HepG2 (cell line): Measurements from ENCODE around the gene PRM3. TPM values are rescaled to one million over a fixed set of nuclear protein-coding genes. Genes with fewer than 3 reads are reported as not detected.
A peak's percentile ranks its signal among the peaks of the same experiment; 100 is the strongest.

Experiments
- CBX2 ChIP-seq, 2 experiments: fragments of 200-600 bp in 1 of 2; sonication (generic); formaldehyde crosslinking in 1 of 2; IDR thresholded peaks; 2 replicates each; pipeline versions ENCODE4 v1.7.0 to v1.8.1; 2018 to 2022; ENCODE audit warnings: low read depth in 2 of 2, low read length in 1 of 2, mild to moderate bottlenecking in 1 of 2, missing genetic modification reagents in 1 of 2
- DMTF1 ChIP-seq: sonication (generic); formaldehyde crosslinking; IDR thresholded peaks from 2 replicates; pipeline ENCODE4 v1.4.0; 2020; ENCODE audit warnings: mild to moderate bottlenecking, missing genetic modification reagents
- FOXK2 ChIP-seq: fragments of 450-650 bp; IDR thresholded peaks from 2 replicates; pipeline ENCODE4 v1.6.1; 2016
- GZF1 ChIP-seq: sonication (generic); formaldehyde crosslinking; IDR thresholded peaks from 2 replicates; pipeline ENCODE4 v1.5.1; 2020; ENCODE audit warnings: mild to moderate bottlenecking, missing genetic modification reagents
- HDAC6 ChIP-seq: fragments of 200-600 bp; sonication (generic); IDR thresholded peaks from 2 replicates; pipeline ENCODE4 v1.7.0; 2017; ENCODE audit warnings: mild to moderate bottlenecking, antibody characterized with exemption, low read length, low read depth
- HES4 ChIP-seq: sonication (generic); formaldehyde crosslinking; IDR thresholded peaks from 2 replicates; pipeline ENCODE4 v1.9.0; 2021; ENCODE audit warnings: mild to moderate bottlenecking, missing genetic modification reagents, borderline replicate concordance
- RNF2 ChIP-seq: fragments of 450-650 bp; conservative IDR thresholded peaks from 2 replicates; pipeline ENCODE4 v1.6.1; 2016; ENCODE audit warnings: low read depth
- RXRA ChIP-seq: sonication (generic); formaldehyde crosslinking; IDR thresholded peaks from 2 replicates; pipeline ENCODE4 v1.5.1; 2020; ENCODE audit warnings: missing genetic modification reagents
- TBX3 ChIP-seq: fragments of 450-650 bp; IDR thresholded peaks from 2 replicates; pipeline ENCODE4 v1.6.1; 2017; ENCODE audit warnings: antibody characterized with exemption, mild to moderate bottlenecking, inconsistent platforms, borderline replicate concordance
- ZBTB33 ChIP-seq: sonication (generic); formaldehyde crosslinking; IDR thresholded peaks from 2 replicates; pipeline ENCODE4 v1.4.0; 2020; ENCODE audit warnings: missing genetic modification reagents
- ZFP36 ChIP-seq: fragments of 150-350 bp; IDR thresholded peaks from 2 replicates; pipeline ENCODE4 v1.6.1; 2018; ENCODE audit warnings: borderline replicate concordance, low read length, low read depth; ENCODE audit not compliant: partially characterized antibody
- ZNF570 ChIP-seq: sonication (generic); formaldehyde crosslinking; IDR thresholded peaks from 2 replicates; pipeline ENCODE4 v1.4.0; 2020; ENCODE audit warnings: mild to moderate bottlenecking, missing genetic modification reagents, borderline replicate concordance
- ZNF644 ChIP-seq: IDR thresholded peaks from 2 replicates; pipeline ENCODE4 v1.6.1; 2016; ENCODE audit warnings: low read depth
- ZNF709 ChIP-seq: sonication (generic); formaldehyde crosslinking; IDR thresholded peaks from 2 replicates; pipeline ENCODE4 v1.5.0; 2020; ENCODE audit warnings: mild to moderate bottlenecking, missing genetic modification reagents
- ZXDC ChIP-seq: sonication (generic); formaldehyde crosslinking; IDR thresholded peaks from 2 replicates; pipeline ENCODE4 v1.5.0; 2020; ENCODE audit warnings: mild to moderate bottlenecking, missing genetic modification reagents
- polyA plus RNA-seq, 8 experiments: library from polyadenylated mRNA; depleted of rRNA in 3 of 8; stranded (reverse) in 7 of 8; unstranded in 1 of 8; fragments of >200 nt; fragmentation: Illumina TruSeq in 4 of 8; extraction: Trizol in 4 of 8; gene quantifications; 2 replicates each; pipeline versions ENCODE4 v1.2.1 to v1.2.3, GENCODE V29; 2011 to 2016; ENCODE audit warnings: low read depth in 4 of 8, missing spikeins in 1 of 8, mixed read lengths in 1 of 8; ENCODE audit not compliant: insufficient read depth in 1 of 8
- total RNA-seq, 5 experiments: library from RNA; depleted of rRNA; stranded (reverse); fragments of >200 nt; fragmentation: Illumina TruSeq; extraction: Trizol; gene quantifications; 2 replicates each; pipeline ENCODE4 v1.2.3, GENCODE V29; 2016; ENCODE audit warnings: low read depth in 1 of 5
- TF ChIP-seq, protein P1 (sequence below): sonication (generic); formaldehyde crosslinking; IDR thresholded peaks from 2 replicates; pipeline ENCODE4 v1.4.0; 2020; ENCODE audit warnings: mild to moderate bottlenecking, missing genetic modification reagents

PRM3 gene
- total and polyA plus RNA-seq, 2 of the 13 experiments (the other 11 are each of a cell fraction or from before 2014, with no cell fraction given) = not detected

DNA sequence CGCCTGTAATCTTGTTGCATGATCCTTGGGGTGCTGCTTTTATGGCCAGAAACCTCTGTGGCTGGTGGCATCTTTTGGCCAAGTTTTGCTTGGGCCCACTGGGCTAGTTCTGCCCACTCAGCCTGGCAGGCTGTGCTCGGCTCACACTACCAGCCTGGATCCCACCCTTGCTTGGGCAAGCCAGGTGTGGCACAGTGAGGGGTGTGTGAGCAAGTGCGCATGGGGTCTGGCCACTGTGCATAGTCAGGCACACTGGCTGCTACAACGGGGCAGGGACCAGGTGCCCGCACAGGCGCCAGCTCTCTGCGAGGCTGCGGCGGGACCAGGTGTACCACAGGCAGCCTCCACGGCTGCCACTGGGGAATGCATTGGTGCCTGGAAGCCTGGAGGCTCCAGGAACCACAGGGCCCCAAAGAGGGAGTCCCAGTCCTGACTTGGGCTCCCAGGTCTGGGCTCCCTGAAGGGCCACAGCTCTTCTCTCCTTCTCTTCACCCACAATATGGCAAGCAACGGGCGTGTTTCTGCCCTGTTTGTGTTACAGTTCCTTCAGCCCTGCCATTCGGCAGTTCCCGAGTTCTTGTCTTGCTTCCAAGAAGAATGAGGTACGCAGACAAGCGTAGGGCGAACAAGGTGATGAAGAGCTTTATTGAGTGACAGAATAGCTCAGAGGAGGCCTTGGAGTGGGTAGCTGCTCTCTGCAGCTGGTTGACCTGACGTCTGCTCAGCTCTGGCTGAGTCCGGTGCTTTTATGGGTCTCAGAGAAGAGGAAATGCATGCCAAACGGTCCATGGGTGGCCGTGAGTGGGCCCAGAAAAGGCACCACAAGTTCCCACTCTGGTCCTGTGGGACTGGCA, 34.4 kb upstream of the PRM3 start (continued):
- peak; percentile 89; the same call in 1 of the 2 replicates for TF ChIP-seq DMTF1 (CRISPR knock-in tag)
- TF ChIP-seq ZBTB33 (CRISPR knock-in tag) = no peak; the same call in 1 of the 2 replicates
- TF ChIP-seq RXRA = no peak
- no peak for TF ChIP-seq RNF2
- TF ChIP-seq CBX2 (IDR thresholded peaks at IDR 0.05; ENCODE audit: low read depth, low read length) = no peak
- TF ChIP-seq CBX2 (CRISPR knock-in tag; IDR thresholded peaks at IDR 0.05; ENCODE audit: low read depth) = no peak
- TF ChIP-seq GZF1 (CRISPR knock-in tag) = no peak; the same call in 1 of the 2 replicates
- TF ChIP-seq, protein P1, sequence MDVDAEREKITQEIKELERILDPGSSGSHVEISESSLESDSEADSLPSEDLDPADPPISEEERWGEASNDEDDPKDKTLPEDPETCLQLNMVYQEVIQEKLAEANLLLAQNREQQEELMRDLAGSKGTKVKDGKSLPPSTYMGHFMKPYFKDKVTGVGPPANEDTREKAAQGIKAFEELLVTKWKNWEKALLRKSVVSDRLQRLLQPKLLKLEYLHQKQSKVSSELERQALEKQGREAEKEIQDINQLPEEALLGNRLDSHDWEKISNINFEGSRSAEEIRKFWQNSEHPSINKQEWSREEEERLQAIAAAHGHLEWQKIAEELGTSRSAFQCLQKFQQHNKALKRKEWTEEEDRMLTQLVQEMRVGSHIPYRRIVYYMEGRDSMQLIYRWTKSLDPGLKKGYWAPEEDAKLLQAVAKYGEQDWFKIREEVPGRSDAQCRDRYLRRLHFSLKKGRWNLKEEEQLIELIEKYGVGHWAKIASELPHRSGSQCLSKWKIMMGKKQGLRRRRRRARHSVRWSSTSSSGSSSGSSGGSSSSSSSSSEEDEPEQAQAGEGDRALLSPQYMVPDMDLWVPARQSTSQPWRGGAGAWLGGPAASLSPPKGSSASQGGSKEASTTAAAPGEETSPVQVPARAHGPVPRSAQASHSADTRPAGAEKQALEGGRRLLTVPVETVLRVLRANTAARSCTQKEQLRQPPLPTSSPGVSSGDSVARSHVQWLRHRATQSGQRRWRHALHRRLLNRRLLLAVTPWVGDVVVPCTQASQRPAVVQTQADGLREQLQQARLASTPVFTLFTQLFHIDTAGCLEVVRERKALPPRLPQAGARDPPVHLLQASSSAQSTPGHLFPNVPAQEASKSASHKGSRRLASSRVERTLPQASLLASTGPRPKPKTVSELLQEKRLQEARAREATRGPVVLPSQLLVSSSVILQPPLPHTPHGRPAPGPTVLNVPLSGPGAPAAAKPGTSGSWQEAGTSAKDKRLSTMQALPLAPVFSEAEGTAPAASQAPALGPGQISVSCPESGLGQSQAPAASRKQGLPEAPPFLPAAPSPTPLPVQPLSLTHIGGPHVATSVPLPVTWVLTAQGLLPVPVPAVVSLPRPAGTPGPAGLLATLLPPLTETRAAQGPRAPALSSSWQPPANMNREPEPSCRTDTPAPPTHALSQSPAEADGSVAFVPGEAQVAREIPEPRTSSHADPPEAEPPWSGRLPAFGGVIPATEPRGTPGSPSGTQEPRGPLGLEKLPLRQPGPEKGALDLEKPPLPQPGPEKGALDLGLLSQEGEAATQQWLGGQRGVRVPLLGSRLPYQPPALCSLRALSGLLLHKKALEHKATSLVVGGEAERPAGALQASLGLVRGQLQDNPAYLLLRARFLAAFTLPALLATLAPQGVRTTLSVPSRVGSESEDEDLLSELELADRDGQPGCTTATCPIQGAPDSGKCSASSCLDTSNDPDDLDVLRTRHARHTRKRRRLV (CRISPR knock-in tag) = 0 out of 2 replicates have a peak, but pooled peaks have one; percentile 28
- no peak; the same call in 1 of the 2 replicates for TF ChIP-seq HES4 (CRISPR knock-in tag)
- TF ChIP-seq ZNF570 (CRISPR knock-in tag) = no peak
- TF ChIP-seq FOXK2 = no peak
- TF ChIP-seq ZNF709 (CRISPR knock-in tag) = no peak
- no peak for TF ChIP-seq ZNF644 (CRISPR knock-in tag)
- TF ChIP-seq ZXDC (CRISPR knock-in tag) = no peak
- no peak for TF ChIP-seq TBX3
- no peak for TF ChIP-seq HDAC6
- TF ChIP-seq ZFP36 = no peak
